Ectodermal cell (in vitro differentiated cells): ENCODE measurements around the gene CYFIP1.

Experiments
- H3K27ac ChIP-seq: 2 replicates; pipeline ENCODE4 v1.7.0; 2013; ENCODE audit warnings: mild to moderate bottlenecking, low read depth, low read length; ENCODE audit not compliant: insufficient read depth, poor library complexity, severe bottlenecking
- H3K27me3 ChIP-seq: 2 replicates; pipeline ENCODE4 v1.7.0; 2013; ENCODE audit warnings: mild to moderate bottlenecking, low read length; ENCODE audit not compliant: insufficient read depth, control insufficient read depth, poor library complexity, severe bottlenecking
- H3K36me3 ChIP-seq: one replicate; pipeline ENCODE4 v1.7.0; 2013; ENCODE audit warnings: low read length; ENCODE audit not compliant: control insufficient read depth, insufficient read depth
- H3K4me1 ChIP-seq: one replicate; pipeline ENCODE4 v1.7.0; 2013; ENCODE audit warnings: low read length; ENCODE audit not compliant: control insufficient read depth, insufficient read depth
- H3K4me3 ChIP-seq: 2 replicates; pipeline ENCODE4 v1.7.0; 2013; ENCODE audit warnings: low read depth, low read length, control low read depth; ENCODE audit not compliant: insufficient read depth
- H3K9me3 ChIP-seq: 2 replicates; pipeline ENCODE4 v1.7.0; 2013; ENCODE audit warnings: mild to moderate bottlenecking, low read length, moderate library complexity; ENCODE audit not compliant: control insufficient read depth
- WGBS, 2 experiments: methylation state at CpG; one replicate each; pipeline ENCODE4 v1.1.7; 2013; ENCODE audit warnings: missing lambda C conversion rate in 2 of 2; 5-methylcytosine and 5-hydroxymethylcytosine counted together

The CYFIP1 gene

DNA sequence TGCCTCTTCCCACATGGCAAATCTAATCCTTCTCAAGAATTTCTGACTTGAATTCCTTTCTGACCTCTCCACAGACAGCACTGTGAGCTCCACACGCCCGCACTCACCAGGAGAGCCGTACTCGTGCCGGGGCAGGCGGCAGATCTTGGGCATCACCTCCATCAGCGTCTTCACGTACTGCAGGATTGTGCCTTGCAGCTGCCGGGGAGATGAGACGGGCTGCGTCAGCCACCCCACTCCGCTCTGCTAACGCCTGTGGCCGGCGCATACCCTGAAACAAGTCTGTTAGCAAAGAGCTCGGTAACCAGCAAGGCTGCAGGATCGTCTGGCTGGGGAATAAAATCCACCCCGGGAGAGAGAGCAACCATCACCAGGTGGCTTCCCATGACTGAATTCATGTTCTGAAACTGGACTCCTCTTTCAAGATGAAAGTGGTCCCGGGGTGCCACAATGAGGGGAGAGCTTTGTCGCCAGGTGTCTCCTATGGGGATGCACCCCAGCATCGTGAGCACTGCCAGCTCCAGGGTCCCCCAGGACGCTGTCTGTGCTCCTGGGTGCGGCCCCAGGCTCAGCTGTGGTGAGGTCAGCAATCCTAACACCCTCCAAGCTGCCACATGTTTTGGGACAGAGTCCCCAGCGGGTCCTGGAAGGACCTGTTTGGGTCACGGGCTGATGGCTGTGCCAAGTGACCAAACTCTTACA, 98.3 kb downstream of the CYFIP1 start:
- Histone ChIP-seq H3K9me3 (no peaks in the 10 kb centered on the region), H3K4me3 (no peak overlapping the region), H3K27me3 (no peaks in the 10 kb centered on the region), H3K36me3 (peaks cover 11% of the 10 kb centered on the region), H3K4me1 (no peaks in the 10 kb centered on the region), H3K27ac (no peak overlapping the region)
- 96 to 97% methylated on average over 25 of the region's 25 CpGs for WGBS, 2 experiments

GRCh38 chr15:22880981-22881738, 99.0 kb downstream of the CYFIP1 start:
- Histone ChIP-seq H3K4me3 (no peak overlapping the region), H3K4me1 (no peaks in the 10 kb centered on the region), H3K36me3 (peaks cover 11% of the 10 kb centered on the region), H3K27ac (no peak overlapping the region), H3K9me3 (no peaks in the 10 kb centered on the region), H3K27me3 (no peaks in the 10 kb centered on the region)
- WGBS, 2 experiments, result 94 to 95% methylated on average over 19 of the region's 19 CpGs

DNA sequence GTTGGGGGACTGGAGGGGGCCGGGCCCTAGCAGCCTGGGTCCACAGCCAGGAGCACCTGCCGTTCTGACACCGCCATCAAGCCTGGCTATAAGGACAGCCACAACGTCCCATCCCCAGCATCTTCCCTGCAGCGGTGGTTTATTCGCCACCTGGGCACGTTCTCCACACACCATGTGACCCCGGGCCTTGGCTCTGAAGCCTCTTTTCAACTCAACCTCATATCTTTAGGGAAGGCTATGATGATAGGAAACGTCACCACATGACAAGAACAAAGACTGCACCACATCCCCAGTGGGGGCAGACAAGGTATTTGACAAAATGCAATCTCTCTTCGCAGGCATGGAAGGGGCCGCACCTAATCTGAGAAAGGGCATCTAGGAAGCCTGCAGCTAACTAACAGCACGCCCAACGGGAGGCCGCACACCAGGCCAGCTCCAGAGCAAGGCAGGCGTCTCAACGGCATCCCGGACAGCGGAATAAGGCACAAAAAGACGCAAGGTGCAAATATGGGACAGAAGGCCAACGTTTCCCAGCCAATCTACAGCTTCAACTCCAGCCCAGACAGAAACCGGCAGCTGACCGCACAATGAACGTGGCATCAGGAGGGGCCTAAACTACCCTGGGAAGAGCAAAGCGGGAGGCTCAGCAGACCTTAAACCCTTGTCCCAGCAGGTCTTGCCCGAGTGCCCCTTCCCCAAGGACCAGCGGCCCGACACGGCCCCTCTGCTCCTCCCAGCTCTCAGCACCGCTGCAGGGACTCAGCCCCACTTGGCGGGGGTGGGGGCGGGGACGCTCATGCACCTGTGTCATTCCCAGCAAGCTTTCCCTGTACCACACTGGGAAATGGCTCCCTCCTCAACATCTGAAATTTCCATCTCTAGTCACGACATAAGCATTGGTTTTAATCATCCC, 99.8 kb downstream of the CYFIP1 start:
- Histone ChIP-seq H3K27me3 (no peaks in the 10 kb centered on the region), H3K27ac (no peak overlapping the region), H3K9me3 (no peaks in the 10 kb centered on the region), H3K4me3 (no peak overlapping the region), H3K4me1 (no peaks in the 10 kb centered on the region), H3K36me3 (peaks cover 11% of the 10 kb centered on the region)
- WGBS, 2 experiments, result 93 to 94% methylated on average over 33 of the region's 33 CpGs

DNA sequence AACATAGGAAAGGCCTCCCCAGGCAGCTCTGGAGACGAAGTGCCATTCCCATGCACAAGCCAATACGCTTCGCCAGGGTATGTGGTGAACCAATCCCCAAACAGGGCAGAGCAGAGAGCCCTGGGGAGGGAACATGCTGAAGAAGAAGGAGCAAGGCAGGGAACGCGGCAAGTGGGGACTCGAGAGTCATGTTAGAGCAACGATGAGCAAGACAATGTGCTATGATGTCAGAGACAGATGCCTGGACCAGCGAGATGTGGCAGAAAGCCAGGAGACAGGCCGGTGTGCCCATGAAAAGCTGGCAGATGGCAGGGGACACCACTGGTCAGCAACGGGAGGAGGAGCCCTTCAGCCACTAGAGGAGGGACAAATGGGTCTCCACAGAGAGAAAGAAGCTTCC, 102.1 kb downstream of the CYFIP1 start:
- H3K36me3 ChIP-seq, result peaks cover 16% of the 10 kb centered on the region
- H3K27ac ChIP-seq, result no peak overlapping the region
- 95 to 97% methylated on average over 10 of the region's 10 CpGs for WGBS, 2 experiments
- H3K27me3 ChIP-seq, result no peaks in the 10 kb centered on the region
- no peaks in the 10 kb centered on the region for H3K9me3 ChIP-seq
- no peak overlapping the region for H3K4me3 ChIP-seq
- peaks cover 6% of the 10 kb centered on the region for H3K4me1 ChIP-seq

DNA sequence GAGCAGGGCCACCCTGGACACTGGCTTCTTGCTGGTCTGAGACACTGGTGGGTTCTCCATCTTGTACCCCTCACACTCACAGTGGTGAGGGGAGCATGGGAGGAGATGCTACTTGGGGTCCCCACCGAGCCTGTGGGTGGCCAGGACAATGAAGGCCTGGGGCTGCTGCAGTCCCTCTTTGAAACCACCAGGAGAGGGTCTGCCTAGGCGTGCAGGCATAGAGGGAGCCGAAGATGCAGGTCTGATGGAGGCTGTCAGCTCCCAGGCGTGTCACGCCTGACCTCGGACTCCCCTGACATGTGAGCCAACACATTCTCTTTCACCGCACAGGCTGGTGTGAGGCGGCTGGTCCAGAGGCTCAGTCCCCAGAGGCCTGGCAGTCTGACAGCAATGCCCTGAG, 102.6 kb downstream of the CYFIP1 start:
- Histone ChIP-seq H3K9me3 (no peaks in the 10 kb centered on the region), H3K27me3 (no peaks in the 10 kb centered on the region), H3K36me3 (peaks cover 18% of the 10 kb centered on the region), H3K4me3 (no peak overlapping the region), H3K27ac (no peak overlapping the region), H3K4me1 (peaks cover 8% of the 10 kb centered on the region)
- WGBS, 2 experiments, result 95 to 96% methylated on average over 8 of the region's 8 CpGs

DNA sequence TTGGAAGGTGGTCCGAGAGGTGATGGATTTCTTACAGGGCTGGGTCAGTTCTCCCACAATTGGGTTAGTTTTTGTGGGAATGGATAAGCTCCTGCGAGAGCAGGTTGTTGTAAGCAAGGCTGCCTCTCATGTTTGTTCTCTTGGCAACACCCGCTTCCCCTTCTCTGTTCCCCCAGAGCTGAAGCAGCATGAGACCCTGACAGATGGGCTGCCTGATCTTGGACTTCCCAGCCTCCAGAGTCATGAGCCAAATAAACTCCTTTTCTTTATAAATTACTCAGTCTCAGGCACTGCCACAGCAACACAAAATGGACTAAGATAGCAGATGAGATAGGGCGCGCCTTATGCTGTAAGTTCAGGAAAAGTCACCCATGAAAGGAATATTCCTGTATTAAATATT, 103.1 kb downstream of the CYFIP1 start:
- Histone ChIP-seq H3K27me3 (no peaks in the 10 kb centered on the region), H3K4me1 (peaks cover 8% of the 10 kb centered on the region), H3K36me3 (peaks cover 18% of the 10 kb centered on the region), H3K9me3 (no peaks in the 10 kb centered on the region), H3K4me3 (no peak overlapping the region), H3K27ac (no peak overlapping the region)
- WGBS, 2 experiments, result 93 to 97% methylated on average over 3 to 5 of the region's 5 CpGs

- WGBS, 2 experiments, result 89 to 96% methylated on average over 7 of the region's 7 CpGs
- no peak overlapping the region for H3K27ac ChIP-seq
- H3K27me3 ChIP-seq, result no peaks in the 10 kb centered on the region
- peaks cover 35% of the 10 kb centered on the region for H3K36me3 ChIP-seq
- no peak overlapping the region for H3K4me3 ChIP-seq
- H3K9me3 ChIP-seq, result no peaks in the 10 kb centered on the region
- H3K4me1 ChIP-seq, result peaks cover 8% of the 10 kb centered on the region
Observed at GRCh38 chr15:22874966-22875365, 105.2 kb downstream of the CYFIP1 start.

DNA sequence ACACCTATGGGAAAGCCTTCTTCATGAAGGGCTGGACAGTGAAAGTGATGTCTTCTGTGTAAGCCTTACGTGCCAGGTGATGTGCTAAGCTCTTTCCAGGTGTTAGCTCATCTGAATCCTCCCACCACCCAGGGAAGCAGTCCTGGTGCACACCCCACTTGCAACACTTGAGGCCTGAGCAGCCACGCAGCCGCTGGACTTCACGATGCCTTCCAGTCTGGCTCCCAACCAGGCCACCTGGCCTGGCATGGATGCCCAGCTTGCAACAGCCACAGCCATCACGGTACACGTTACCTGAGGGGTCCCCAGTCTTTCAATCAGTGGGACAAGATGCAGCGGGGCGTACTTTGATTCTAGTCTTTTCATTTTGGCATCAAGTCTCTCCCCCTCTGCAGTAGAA, 105.9 kb downstream of the CYFIP1 start:
- no peak overlapping the region for H3K27ac ChIP-seq
- H3K4me3 ChIP-seq, result no peak overlapping the region
- peaks cover 37% of the 10 kb centered on the region for H3K36me3 ChIP-seq
- H3K4me1 ChIP-seq, result peaks cover 8% of the 10 kb centered on the region
- WGBS, 2 experiments, result 97 to 98% methylated on average over 8 of the region's 8 CpGs
- H3K27me3 ChIP-seq, result no peaks in the 10 kb centered on the region
- no peaks in the 10 kb centered on the region for H3K9me3 ChIP-seq

DNA sequence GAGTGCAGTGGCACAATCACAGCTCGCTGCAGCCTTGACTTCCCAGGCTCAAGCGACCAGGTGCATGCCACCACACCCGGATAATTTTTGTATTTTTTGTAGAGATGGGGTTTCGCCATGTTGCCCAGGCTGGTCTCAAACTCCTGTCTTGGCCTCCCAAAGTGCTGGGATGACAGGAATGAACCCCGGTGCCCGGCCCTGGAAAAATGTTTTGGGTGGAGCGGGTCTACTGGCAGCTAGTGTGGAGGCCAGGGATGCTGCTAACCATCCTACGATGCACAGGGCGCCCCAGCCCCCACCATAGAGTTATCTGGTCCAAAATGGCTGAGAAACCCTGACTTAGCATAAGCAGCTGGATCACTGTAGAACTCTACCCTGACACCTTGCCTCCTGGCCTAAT, 106.3 kb downstream of the CYFIP1 start:
- Histone ChIP-seq H3K4me3 (no peak overlapping the region), H3K27me3 (no peaks in the 10 kb centered on the region), H3K36me3 (peaks cover 37% of the 10 kb centered on the region), H3K4me1 (peaks cover 8% of the 10 kb centered on the region), H3K27ac (no peak overlapping the region), H3K9me3 (no peaks in the 10 kb centered on the region)
- WGBS, 2 experiments, result 93 to 96% methylated on average over 9 of the region's 9 CpGs
